Fibroblast of the aortic adventitia (primary cell): ENCODE measurements around the gene EZH1. TPM values are rescaled to one million over a fixed set of nuclear protein-coding genes. Genes with fewer than 3 reads are reported as not detected.

Experiments
- DNase-seq: peaks from one replicate; pipeline ENCODE4 v3.0.0-alpha.2; 2010; ENCODE audit warnings: low read depth
- H3K4me3 ChIP-seq: 2 replicates; pipeline ENCODE4 v1.5.1; 2011; ENCODE audit warnings: low read depth, mild to moderate bottlenecking, control low read depth, low read length, moderate library complexity
- total RNA-seq: library from RNA; depleted of rRNA; stranded (reverse); fragments of >200 nt; gene quantifications from 2 replicates; pipeline ENCODE4 v1.2.3, GENCODE V29; 2012; ENCODE audit warnings: low replicate concordance
- TF ChIP-seq, protein P1 (sequence below): IDR thresholded peaks from 2 replicates; pipeline ENCODE4 v1.5.1; 2011; ENCODE audit warnings: mild to moderate bottlenecking, low read length, control low read depth, inconsistent platforms; ENCODE audit not compliant: insufficient read depth

EZH1 gene
- total RNA-seq, 1 donor, result 31.4 TPM

GRCh38 chr17:42675965-42676423 lies 68.8 kb downstream of the EZH1 start:
- DNase-seq, result peak; percentile 41
- TF ChIP-seq, protein P1, sequence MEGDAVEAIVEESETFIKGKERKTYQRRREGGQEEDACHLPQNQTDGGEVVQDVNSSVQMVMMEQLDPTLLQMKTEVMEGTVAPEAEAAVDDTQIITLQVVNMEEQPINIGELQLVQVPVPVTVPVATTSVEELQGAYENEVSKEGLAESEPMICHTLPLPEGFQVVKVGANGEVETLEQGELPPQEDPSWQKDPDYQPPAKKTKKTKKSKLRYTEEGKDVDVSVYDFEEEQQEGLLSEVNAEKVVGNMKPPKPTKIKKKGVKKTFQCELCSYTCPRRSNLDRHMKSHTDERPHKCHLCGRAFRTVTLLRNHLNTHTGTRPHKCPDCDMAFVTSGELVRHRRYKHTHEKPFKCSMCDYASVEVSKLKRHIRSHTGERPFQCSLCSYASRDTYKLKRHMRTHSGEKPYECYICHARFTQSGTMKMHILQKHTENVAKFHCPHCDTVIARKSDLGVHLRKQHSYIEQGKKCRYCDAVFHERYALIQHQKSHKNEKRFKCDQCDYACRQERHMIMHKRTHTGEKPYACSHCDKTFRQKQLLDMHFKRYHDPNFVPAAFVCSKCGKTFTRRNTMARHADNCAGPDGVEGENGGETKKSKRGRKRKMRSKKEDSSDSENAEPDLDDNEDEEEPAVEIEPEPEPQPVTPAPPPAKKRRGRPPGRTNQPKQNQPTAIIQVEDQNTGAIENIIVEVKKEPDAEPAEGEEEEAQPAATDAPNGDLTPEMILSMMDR, result no peak
- peak overlapping the region; percentile 93 for H3K4me3 ChIP-seq

GRCh38 chr17:42675348-42675964 lies 69.4 kb downstream of the EZH1 start:
- TF ChIP-seq, protein P1, result no peak
- DNase-seq, result no peak
- peak overlapping the region; percentile 93 for H3K4me3 ChIP-seq

DNA sequence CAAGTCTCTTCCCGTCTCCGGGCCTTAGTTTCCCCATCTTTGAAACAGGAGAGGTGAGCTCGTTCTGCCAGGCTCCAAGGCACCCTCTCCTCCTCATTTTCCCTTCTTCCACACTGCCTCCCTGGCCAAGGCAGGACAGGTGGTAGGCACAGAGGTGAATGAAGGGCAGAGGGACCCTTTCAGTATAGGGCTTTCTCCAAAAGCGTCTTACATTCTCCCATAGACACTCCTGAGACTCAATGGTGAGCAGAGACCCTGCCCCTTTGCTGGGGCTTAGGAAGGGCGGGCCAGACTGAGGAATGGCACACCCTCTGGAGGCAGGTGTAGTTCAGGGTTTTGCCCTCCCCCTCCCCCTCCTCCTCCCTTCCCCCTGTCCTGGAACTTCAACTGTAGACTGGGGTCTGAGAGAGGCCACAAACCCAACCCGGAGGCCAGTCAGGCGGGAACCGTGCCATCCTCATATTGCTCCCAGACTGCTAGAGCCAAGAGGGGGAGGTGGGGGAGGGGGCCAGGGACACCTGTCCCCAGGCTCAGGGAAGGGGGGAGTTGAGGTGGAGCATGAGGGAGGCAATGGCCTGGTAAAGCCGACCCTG lies 70.0 kb downstream of the EZH1 start:
- TF ChIP-seq, protein P1, result no peak
- H3K4me3 ChIP-seq, result peak overlapping the region; percentile 93
- DNase-seq, result no peak

DNA sequence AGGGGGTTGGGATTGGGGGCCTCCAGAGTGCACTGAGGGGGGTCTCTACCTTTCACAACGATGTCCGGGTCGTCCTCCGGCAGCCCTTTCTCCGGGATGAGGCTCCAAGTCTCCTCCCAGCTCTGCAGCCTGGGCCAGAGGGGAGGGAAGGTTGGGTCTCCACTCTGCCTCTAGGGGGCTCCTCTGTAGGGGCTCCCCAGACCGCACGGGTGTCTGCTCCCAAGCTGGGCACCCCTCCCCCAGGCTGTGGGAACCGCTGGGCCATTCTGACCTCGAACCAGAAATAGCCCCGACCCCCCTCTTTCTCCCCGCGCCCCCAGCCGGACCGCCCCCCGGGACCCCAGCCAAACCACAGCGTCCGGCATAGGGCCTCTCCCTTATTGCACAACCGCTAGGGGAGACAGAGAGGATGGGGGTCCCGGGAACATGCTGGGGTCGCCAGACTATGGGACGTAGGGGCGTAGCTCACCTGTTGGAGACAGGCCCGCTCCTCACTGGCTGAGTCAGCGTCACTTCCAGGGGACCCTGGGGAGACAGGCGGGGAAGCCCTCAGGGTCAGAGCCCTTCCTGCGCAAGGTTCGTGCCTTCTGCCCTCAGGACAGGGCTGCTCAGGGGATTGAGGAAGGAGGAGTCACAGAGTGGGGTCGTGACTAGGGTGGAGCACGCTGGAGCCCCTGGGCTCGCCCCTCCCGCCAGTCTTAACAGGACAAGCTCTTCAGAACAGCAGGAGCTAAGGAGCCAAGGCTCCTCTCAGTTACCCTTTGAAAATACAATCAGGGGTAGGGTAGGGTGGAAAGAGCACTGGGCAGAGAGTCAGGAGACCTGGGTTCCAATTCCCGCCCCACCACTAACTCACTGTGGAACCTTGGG lies 70.7 kb downstream of the EZH1 start:
- DNase-seq, result peak; percentile 64
- TF ChIP-seq, protein P1, result peak; percentile 67
- peak overlapping the region; percentile 93 for H3K4me3 ChIP-seq

GRCh38 chr17:42673266-42673884 lies 71.5 kb downstream of the EZH1 start:
- no peak for DNase-seq
- TF ChIP-seq, protein P1, result no peak
- H3K4me3 ChIP-seq, result peak overlapping the region; percentile 93

GRCh38 chr17:42672038-42672437 lies 72.8 kb downstream of the EZH1 start:
- TF ChIP-seq, protein P1, result no peak
- no peak for DNase-seq
- no peak overlapping the region for H3K4me3 ChIP-seq
